GM19025 (cell line): ENCODE results near the gene CYB5D1.
A peak's percentile ranks its signal among the peaks of the same experiment; 100 is the strongest.

Source experiments
- ATAC-seq: cut with Tn5 transposase; IDR thresholded peaks from one replicate; pipeline ENCODE4 v1.9.1; 2021; ENCODE audit warnings: mild to moderate bottlenecking, low read depth, moderate library complexity; ENCODE audit not compliant: unreplicated experiment

The CYB5D1 gene

GRCh38 chr17:7885367-7886226 lies 27.8 kb downstream of the CYB5D1 start:
- ATAC-seq = no peak

DNA sequence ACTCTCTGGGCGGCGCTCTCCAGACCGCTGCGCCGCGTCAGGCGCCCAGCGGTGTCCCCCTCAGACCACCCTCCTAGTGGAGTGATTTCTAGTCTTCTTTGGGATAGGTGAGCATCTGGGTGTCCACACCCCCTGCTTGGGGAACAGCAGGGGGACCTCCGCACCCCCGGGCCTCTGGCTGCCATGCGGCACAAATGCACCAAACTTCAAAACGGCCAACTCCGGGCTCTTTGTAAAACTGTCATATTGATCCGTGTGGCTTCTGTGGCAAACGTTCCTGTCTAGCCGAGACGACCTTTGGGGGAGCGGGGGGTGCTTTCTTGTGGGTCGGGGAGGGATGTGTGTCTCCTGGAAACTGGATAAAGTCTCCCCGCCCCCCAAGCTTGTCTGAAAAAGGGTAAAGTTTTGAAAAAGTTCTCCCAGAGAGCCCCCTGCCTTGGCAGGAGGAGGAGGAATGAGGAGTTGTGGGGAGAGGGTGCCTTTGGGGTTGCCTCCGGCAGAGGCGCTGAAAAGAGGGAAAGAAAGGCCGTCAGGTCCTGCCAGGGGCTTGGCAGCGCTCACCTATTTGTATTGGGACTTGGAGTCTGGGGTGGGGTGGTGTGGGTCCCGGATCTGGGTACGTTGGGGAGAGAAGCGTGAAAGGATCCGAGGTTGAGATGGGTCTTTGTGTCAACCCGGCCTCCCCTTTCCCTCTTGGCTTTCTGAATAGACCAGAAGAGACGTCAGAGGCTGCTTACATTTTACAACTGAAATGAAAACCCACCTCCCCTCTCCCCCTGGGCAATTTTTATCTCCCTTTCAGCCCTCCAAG lies 28.6 kb downstream of the CYB5D1 start:
- ATAC-seq = no peak

DNA sequence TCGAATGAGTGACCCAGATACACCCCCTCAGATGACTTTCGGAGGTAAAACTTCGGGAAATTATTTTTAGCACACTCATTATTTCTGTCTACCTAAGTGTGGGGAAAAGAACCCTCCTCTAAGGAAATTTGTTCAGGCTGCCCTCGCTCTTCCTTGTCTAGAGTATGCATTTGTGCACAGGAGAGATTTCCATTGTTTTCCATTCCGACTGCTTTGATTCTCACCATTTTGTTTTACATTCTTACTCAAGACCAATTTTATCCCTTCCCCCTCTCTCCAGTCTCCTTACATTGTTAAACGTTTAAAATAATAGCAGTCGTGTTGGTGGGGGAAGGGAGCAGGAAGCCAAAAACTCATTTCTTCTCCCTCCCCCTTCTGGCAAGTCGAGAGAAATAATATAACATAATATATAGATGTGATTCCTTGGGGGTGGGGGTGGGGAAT lies 29.3 kb downstream of the CYB5D1 start:
- ATAC-seq = no peak

DNA sequence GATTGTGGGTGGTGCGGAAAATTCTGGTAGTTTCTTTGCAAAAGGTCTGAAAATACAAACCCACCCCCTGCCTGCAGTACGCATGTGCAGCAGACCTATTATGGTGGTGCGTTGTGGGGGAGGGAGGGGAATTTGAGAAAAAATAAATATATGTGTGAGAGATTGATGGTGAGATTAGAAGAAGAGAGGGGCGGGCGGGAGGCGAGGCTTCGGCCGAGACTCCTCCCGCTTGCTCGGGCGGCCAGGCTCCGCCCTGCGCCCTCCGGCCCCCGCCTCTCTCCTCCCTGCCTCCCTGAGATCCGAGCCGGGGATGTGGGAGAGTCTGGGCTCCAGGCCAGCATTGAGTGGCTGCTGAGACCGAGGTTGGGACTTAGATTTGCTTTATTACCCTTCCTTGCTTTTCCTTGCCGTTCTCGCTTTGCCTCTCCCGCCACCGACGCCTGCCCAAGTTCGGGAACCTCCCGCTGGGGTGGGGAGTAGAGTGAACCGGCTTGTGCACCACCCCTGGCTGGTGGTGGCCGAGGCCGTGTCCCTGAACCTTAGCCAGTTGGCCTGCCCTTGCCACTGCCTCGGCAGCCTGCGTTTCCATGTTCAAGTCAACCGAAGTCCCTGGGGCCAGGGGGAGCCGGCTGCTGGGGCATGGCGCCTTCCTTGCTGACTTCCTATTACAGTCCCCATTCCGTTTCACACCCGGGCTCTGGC lies 29.8 kb downstream of the CYB5D1 start:
- peak; percentile 39 for ATAC-seq

DNA sequence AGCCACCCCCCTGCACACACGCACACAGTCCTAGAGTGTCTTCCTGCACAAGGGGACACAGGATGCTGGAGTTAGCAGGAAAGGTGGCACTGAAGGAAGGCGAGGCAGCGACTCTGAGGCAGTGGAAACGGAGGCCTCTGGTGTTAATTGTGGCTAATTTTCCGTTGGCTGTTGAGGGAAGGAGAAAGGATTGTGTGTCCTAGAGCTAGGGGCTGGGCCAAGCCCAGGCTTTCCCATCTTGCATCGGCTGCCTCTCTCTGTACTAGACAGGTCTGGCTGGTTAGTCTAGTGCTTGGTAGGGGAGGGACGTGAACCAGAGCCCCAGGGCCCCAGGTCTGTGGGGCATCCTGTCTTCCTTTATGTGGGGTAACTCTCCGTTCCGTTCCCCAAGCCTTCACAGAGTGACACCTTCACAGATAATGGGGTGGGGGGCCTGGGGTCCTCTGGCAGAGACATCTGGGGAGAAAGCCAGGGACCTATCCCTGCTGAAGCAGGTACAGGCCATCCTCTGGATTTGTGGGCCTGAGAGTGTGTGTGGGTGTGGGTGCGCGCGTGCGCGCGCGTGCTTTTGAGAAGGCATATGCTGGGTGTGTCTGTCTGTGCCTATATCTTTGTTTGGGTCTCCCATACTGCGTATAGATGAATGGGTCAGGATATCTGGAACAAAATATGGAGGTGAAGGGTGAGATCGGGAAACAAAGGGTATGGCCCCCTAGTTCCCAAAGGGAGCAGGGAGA lies 30.5 kb downstream of the CYB5D1 start, which contains the start of gene CHD3:
TSS of gene CHD3 (plus strand) at position 606 of the 737 bp plus-strand sequence. CDS start 212 bp downstream, outside the sequence.
- ATAC-seq = no peak

DNA sequence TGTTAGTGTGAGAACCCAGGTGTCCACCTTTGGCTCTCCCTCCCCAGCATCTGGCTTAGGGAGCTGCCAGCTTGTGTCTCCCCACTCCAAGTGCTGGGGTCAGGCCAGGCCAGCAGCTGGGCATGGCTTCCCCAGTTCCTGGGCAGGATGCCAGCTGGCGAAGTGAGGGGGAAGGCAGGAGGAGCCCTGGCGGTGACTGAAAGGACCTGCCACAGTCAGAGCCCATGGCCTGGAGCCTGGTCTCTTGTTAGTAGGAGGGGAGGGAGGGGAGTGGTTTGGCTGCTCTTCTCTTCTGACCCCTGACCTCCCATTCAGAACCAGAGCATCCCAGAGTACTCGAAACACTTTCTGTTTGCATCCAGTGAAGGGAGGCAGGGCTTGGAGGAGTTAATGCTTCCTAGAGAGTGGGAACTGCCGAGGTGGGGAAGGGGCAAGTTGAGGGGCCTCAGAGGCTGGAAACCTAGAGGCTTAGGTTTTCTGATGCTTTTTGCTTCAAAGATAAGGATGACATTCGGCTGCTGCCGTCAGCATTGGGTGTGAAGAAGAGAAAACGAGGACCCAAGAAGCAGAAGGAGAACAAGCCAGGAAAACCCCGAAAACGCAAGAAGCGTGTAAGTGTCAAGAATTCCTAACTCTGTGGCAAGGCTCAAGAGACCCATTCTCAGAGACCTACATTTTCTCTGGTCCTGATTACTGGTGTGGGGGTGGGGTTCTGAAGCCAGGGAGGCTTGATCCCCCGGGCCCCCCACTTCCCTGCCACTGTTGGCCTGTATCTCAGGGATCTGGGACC lies 31.6 kb downstream of the CYB5D1 start:
- no peak for ATAC-seq

DNA sequence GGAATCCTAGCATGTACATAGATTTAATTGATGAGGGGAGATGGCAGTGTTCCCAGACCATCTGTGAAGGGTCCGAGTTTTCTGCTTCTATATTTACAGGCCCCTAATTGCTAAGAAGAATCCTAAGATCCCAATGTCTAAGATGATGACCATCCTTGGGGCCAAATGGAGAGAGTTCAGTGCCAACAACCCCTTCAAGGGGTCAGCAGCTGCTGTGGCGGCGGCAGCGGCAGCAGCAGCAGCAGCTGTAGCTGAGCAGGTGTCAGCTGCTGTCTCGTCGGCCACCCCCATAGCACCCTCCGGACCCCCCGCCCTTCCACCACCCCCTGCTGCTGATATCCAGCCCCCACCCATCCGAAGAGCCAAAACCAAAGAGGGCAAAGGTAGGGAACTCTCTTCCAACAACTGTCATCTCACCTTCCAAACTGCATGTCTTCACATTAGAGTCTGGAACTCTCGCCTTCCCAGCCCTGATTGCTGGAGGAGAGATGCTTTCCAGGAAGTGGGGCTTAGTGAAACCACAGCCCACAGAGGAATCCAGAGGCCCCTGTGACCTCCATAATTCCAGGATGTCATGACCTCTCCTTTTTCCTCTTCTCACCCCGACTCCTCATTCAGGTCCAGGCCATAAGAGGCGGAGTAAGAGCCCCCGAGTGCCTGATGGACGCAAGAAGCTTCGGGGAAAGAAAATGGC lies 35.5 kb downstream of the CYB5D1 start:
- ATAC-seq = no peak

GRCh38 chr17:7894226-7894625 lies 36.4 kb downstream of the CYB5D1 start:
- no peak for ATAC-seq

GRCh38 chr17:7894866-7895265 lies 37.1 kb downstream of the CYB5D1 start:
- ATAC-seq = no peak

- ATAC-seq = no peak
These were observed 39.3 kb downstream of the CYB5D1 start for GRCh38 chr17:7897090-7897489.

DNA sequence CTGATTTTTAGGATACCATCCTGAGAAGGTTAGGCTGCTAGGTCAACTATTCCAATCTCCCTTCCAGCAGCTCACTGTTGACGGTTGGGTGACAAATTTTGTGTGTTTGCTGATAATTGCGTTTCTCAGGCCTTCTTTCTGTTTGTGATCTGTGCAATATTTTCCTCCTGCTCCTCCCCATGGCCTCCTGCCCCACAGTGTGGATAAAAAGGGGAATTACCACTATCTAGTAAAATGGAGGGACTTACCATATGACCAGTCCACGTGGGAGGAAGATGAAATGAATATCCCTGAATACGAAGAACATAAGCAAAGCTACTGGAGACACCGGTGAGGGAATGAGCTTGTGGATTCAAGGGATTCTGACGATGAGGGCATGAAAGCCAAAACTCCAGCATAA lies 40.0 kb downstream of the CYB5D1 start:
- no peak for ATAC-seq

DNA sequence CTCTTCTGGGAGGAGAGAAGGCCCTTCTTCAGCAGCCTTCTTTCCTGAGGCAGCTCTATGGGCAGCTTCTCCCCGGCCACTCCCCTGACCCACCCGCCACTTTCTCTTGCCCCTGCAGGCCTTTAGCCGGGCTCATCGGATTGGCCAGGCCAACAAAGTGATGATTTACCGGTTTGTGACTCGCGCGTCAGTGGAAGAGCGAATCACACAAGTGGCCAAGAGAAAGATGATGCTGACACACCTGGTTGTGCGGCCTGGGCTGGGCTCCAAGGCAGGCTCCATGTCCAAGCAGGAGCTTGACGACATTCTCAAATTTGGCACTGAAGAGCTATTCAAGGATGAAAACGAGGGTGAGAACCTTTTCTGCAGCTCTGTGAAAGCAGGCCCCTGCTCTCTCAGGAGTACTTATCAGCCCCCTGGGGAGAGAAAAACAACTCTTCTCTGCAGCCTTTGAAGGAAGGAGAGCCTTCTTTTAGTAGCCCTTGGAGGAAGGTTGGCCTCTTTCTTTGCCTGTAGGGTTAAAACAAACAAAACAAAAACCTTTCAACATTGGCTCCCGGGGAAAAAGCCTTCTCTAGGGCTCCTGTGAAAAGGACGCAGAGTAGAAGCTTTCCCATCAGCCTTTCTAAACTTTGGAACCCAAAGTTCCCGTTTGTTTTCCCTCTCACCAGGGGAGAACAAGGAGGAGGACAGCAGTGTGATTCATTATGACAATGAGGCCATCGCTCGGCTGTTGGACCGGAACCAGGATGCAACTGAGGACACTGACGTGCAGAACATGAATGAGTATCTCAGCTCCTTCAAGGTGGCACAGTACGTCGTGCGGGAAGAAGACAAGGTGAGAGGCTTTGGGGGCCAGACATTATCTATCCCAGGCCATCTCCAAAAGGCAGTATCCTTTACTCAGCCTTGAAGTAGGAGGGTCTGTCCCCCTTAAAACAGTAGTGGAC lies 45.6 kb downstream of the CYB5D1 start:
- no peak for ATAC-seq

GRCh38 chr17:7909089-7909488 lies 51.3 kb downstream of the CYB5D1 start:
- ATAC-seq = no peak

DNA sequence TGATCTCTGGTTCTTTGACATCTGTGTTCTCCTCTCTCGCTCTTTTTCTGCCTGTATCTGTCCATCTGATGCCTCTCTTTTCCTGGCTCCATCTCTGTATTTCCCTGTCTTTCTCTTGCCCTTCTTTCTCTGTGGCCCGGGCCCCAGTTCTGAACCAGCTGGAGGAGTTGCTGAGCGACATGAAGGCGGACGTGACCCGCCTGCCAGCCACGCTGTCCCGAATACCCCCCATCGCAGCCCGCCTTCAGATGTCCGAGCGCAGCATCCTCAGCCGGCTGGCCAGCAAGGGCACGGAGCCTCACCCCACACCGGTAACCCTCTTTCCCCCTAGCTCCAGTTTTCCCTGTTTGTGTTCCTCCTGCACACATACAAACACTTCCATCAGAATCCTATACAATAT lies 52.5 kb downstream of the CYB5D1 start:
- ATAC-seq = no peak

GRCh38 chr17:7910711-7911110 lies 52.9 kb downstream of the CYB5D1 start:
- no peak for ATAC-seq

- no peak for ATAC-seq
These were observed 53.3 kb downstream of the CYB5D1 start for GRCh38 chr17:7911116-7911515.
